DMS79 treated with DMSO at 0.1 percent for 48 hours (cell line): ENCODE data around the gene TRIM6.
"Not testable (repeated sequence)": the region's sequence is repeated elsewhere in the genome, so short reads cannot be mapped to it uniquely, and the experiment has no call there.

Experiments used
- DNase-seq: peaks from one replicate; lab custom pipeline; 2025; lab: John Stamatoyannopoulos, UW

Gene TRIM6, protein sequence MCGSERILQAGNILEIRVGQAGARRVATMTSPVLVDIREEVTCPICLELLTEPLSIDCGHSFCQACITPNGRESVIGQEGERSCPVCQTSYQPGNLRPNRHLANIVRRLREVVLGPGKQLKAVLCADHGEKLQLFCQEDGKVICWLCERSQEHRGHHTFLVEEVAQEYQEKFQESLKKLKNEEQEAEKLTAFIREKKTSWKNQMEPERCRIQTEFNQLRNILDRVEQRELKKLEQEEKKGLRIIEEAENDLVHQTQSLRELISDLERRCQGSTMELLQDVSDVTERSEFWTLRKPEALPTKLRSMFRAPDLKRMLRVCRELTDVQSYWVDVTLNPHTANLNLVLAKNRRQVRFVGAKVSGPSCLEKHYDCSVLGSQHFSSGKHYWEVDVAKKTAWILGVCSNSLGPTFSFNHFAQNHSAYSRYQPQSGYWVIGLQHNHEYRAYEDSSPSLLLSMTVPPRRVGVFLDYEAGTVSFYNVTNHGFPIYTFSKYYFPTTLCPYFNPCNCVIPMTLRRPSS

GRCh38 chr11:5596607-5597201 is at the start of gene TRIM6:
Gene TRIM6, plus strand, starts transcription at chr11:5596637. Its CDS starts 261 bp downstream, at chr11:5596898.
- no peak for DNase-seq

DNA sequence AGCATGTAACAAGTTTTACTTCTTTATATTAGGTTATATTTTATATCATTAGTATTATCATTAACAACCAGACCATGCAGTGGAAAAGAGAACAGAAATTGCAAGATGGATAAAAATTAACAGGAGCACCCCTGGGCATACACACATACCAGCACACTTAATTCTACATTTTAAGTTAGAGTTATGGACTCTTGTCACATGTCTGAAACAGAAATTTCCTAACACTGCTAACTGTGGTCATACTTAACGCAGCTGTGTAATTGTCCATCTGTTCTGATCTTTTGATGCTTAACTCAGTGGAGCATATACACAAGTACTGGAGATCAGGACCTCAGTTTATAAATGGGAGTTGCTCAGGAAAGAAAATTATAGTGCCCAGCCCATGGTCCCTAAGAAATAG is 48.5 kb upstream of the TRIM6 start:
- no peak for DNase-seq

- DNase-seq, result no peak
Measured at GRCh38 chr11:5548440-5548839, 48.0 kb upstream of the TRIM6 start, which contains the start of gene OR52H1. Gene OR52H1, minus strand, starts transcription at chr11:5548540. Its CDS starts 3,035 bp downstream, at chr11:5545505.

- DNase-seq, result no peak
Measured at GRCh38 chr11:5550440-5551095, 45.9 kb upstream of the TRIM6 start.

DNA sequence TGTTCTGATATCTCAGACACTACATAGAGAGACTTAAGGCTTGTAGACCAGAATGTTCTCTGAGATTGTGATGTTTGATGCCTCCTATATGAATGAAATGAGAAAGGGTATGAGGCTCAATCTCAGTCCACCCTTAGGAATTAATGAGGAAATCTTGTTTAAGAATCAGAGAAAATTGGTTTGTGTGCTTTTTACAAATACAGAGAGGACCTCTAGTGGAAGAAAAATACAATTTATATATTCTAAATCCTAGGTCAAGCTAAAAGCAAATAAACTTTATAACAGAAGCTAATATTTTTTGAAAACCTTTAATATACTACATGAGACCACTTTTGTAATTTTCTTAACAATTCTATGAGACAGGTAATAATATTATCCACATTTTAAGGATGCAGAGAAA is 43.1 kb upstream of the TRIM6 start:
- no peak for DNase-seq

GRCh38 chr11:5556596-5557188 is 39.7 kb upstream of the TRIM6 start:
- DNase-seq, result no peak

GRCh38 chr11:5557751-5558150 is 38.7 kb upstream of the TRIM6 start:
- no peak for DNase-seq

- no peak for DNase-seq
Measured at GRCh38 chr11:5564259-5565019, 32.0 kb upstream of the TRIM6 start.

DNA sequence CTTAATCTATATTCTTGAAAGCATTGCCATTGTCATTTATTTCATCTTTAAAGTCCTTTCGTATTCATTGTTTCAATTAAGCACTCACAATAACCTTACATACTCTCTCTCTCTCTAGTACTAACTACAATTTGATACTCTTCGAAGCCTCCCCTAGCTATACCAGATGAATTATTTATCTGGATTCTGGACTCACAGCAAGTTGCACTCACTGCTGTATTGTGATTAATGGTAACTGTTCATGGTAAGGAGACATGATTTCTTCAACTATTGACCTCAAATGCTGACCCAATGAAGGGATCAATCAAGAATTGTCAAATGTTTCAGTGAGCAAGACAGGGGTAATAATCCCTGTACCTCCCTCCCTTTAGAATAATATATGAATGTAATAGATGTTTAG is 21.8 kb upstream of the TRIM6 start:
- no peak for DNase-seq

- DNase-seq, result no peak
Measured at GRCh38 chr11:5575152-5575551, 21.3 kb upstream of the TRIM6 start.

- DNase-seq, result no peak
Measured at GRCh38 chr11:5577101-5577500, 19.3 kb upstream of the TRIM6 start.

GRCh38 chr11:5580577-5580976 is 15.9 kb upstream of the TRIM6 start, which contains the start of gene OR52B6:
Gene OR52B6, plus strand, starts transcription at chr11:5580877. Its CDS starts 0 bp downstream, at chr11:5580877.
- DNase-seq, result no peak

GRCh38 chr11:5581014-5581413 is 15.4 kb upstream of the TRIM6 start:
- DNase-seq, result no peak

DNA sequence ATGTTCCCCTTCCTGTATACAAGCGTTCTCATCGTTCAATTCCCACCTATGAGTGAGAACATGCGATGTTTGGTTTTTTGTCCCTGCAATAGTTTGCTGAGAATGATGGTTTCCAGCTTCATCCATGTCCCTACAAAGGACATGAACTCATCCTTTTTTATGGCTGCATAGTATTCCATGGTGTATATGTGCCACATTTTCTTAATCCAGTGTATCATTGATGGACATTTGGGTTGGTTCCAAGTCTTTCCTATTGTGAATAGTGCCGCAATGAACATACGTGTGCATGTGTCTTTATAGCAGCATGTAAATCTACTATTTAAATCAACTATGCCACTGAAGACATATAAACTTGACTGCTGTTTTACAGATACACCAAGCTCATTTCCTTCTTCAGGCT is 12.0 kb upstream of the TRIM6 start:
- DNase-seq, result not testable (repeated sequence)

DNA sequence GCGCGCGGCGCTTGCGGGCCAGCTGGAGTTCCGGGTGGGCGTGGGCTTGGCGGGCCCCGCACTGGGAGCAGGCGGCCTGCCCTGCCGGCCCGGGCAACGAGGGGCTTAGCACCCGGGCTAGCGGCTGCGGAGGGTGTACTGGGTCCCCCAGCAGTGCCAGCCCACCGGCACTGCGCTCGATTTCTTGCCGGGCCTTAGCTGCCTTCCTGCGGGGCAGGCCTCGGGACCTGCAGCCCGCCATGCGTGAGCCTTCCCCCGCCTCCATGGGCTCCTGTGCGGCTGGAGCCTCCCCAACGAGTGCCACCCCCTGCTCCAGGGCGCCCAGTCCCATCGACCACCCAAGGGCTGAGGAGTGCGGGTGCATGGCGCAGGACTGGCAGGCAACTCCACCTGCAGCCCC is 6.5 kb upstream of the TRIM6 start:
- not testable (repeated sequence) for DNase-seq

DNA sequence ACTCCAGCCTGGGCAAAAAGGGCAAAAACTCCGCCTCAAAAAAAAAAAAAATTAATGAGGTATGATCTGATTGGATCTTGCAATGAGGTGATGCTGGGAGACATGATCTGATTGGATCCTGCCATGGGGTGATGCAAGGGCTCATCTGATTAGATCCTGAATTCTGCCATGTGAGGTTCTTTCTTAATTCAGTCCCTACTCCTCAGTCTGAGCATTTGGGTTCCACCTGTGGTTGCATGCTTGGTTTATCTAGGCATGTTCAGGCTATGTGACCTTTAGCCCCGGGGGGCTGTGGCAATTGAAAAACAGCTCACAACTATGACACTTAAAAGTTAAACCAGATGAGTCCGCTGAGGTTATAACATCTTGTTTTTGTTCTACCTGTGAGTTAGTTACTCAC is 4.8 kb upstream of the TRIM6 start:
- DNase-seq, result no peak

GRCh38 chr11:5592615-5593014 is 3.8 kb upstream of the TRIM6 start:
- no peak for DNase-seq

- no peak for DNase-seq
Measured at GRCh38 chr11:5593146-5593545, 3.3 kb upstream of the TRIM6 start.

- DNase-seq, result no peak
Measured at GRCh38 chr11:5597953-5598352, 1.5 kb downstream of the TRIM6 start.

- DNase-seq, result no peak
Measured at GRCh38 chr11:5600374-5600851, 4.0 kb downstream of the TRIM6 start.

- not testable (repeated sequence) for DNase-seq
Measured at GRCh38 chr11:5602791-5603190, 6.4 kb downstream of the TRIM6 start.
